GM12874 (cell line): Measurements from ENCODE around the gene BCHE.

Experiments used
- TF ChIP-seq, protein P1 (sequence below): IDR thresholded peaks from 2 replicates; pipeline ENCODE4 v1.5.1; 2011; ENCODE audit warnings: low read depth, mild to moderate bottlenecking, control low read depth, low read length, moderate library complexity; ENCODE audit not compliant: insufficient read depth

The BCHE gene

DNA sequence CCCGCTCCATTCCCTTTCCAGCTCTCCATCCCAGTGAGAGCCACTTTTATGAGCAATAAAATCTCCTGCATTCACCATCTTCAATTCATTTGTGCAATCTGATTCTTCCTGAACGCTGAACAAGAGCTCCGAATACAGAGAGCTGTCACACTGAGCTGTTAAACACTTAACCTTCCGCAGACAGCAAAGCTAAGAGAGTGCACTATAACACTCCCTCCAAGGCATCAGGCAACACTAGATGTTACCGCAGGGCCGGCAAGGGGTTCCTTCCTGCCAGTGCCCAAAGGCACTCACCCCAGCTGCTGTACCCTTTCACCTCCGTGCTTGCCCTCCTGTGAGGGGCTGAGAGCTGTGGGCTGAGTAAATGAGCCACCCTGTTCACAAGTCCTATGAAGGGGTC lies 85.6 kb downstream of the BCHE start:
- TF ChIP-seq, protein P1, sequence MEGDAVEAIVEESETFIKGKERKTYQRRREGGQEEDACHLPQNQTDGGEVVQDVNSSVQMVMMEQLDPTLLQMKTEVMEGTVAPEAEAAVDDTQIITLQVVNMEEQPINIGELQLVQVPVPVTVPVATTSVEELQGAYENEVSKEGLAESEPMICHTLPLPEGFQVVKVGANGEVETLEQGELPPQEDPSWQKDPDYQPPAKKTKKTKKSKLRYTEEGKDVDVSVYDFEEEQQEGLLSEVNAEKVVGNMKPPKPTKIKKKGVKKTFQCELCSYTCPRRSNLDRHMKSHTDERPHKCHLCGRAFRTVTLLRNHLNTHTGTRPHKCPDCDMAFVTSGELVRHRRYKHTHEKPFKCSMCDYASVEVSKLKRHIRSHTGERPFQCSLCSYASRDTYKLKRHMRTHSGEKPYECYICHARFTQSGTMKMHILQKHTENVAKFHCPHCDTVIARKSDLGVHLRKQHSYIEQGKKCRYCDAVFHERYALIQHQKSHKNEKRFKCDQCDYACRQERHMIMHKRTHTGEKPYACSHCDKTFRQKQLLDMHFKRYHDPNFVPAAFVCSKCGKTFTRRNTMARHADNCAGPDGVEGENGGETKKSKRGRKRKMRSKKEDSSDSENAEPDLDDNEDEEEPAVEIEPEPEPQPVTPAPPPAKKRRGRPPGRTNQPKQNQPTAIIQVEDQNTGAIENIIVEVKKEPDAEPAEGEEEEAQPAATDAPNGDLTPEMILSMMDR, result no peak

GRCh38 chr3:165749821-165750220 lies 87.4 kb downstream of the BCHE start:
- TF ChIP-seq, protein P1, result no peak

GRCh38 chr3:165749241-165749640 lies 88.0 kb downstream of the BCHE start:
- TF ChIP-seq, protein P1, result no peak

GRCh38 chr3:165748094-165748493 lies 89.1 kb downstream of the BCHE start:
- TF ChIP-seq, protein P1, result no peak

DNA sequence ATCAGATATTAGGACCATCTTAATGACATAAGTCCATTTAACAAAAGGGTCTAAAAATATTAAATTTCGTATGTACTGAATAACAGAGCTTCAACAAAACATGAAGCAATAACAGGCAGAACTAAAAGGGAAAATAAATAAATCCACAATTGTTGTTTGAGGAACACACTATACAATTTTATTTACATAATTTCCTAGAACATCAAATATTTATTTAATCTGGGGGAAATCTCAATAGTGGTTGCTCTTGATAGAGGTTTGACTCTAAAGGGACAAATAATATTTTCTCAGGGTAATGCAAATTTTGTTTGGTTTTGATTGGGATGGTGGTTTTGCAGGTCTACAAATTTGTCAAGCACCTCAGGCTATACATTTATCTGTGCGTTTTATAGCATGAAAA lies 90.3 kb downstream of the BCHE start:
- TF ChIP-seq, protein P1, result no peak

- TF ChIP-seq, protein P1, result no peak
Measured at GRCh38 chr3:165744025-165744424, 93.2 kb downstream of the BCHE start.

- TF ChIP-seq, protein P1, result no peak
Measured at GRCh38 chr3:165742351-165742750, 94.9 kb downstream of the BCHE start.

DNA sequence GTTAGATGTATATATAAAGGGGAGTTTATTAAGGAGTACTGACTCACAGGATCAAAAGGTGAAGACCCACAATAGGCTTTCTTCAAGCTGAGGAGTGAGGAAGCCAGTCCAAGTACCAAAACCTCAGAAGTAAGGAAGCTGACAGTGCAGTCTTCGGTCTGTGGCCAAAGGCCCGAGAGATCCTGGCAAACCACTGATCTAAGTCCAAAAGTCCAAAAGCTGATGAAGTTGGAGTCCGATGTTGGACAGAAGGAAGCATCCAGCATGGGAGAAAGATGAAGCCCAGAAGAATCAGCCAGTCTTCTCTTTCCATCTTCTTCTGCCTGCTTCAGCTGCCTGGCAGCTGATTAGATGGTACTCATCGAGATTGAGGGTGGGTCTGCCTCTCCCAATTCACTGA lies 107.5 kb downstream of the BCHE start:
- TF ChIP-seq, protein P1, result no peak
